Adrenal gland (tissue), 12 donors: ENCODE data around the gene ACSM5. TPM values are rescaled to one million over a fixed set of nuclear protein-coding genes. Genes with fewer than 3 reads are reported as not detected.

ENCODE experiments used
- DNase-seq, 7 donors: peaks; one replicate each; pipeline ENCODE4 v3.0.0-alpha.2; 2019 to 2020
- H3K27ac ChIP-seq, 5 donors: fragments of 200-600 bp; sonication (generic) in 4 of 5; 1 replicate in 3 of 5; 2 replicates in 2 of 5; pipeline versions ENCODE4 v1.5.1 to v1.8.0; 2016 to 2020; ENCODE audit warnings: mild to moderate bottlenecking in 1 of 5
- H3K27me3 ChIP-seq: fragments of 200-600 bp; 2 replicates; pipeline ENCODE4 v1.8.0; 2021
- H3K36me3 ChIP-seq, 2 donors: fragments of 200-600 bp; replicated peaks in 1 of 2; 1 replicate in 1 of 2; 2 replicates in 1 of 2; pipeline versions ENCODE4 v1.5.1 to v1.8.0; 2018 to 2022
- H3K4me1 ChIP-seq, 2 donors: fragments of 200-600 bp; replicated peaks in 1 of 2; 1 replicate in 1 of 2; 2 replicates in 1 of 2; pipeline versions ENCODE4 v1.5.1 to v1.8.0; 2018 to 2021
- H3K4me3 ChIP-seq, 4 donors: fragments of 200-600 bp; sonication (generic) in 3 of 4; one replicate each; pipeline ENCODE4 v1.5.1; 2016 to 2018
- H3K9me3 ChIP-seq, 3 donors: fragments of 200-600 bp; sonication (generic) in 1 of 3; replicated peaks in 1 of 3; 1 replicate in 2 of 3; 2 replicates in 1 of 3; pipeline versions ENCODE4 v1.5.1 to v1.8.0; 2016 to 2021
- POLR2A ChIP-seq, 2 donors: fragments of 450-650 bp; IDR thresholded peaks; one replicate each; pipeline ENCODE4 v1.6.1; 2017; ENCODE audit warnings: antibody characterized with exemption in 2 of 2, mild to moderate bottlenecking in 2 of 2, moderate library complexity in 1 of 2
- WGBS, 4 donors: extraction: QIAGEN DNeasy Blood & Tissue Kit in 2 of 4; methylation state at CpG; one replicate each; pipeline versions ENCODE4 v1.1.5 to v1.1.7; 2013 to 2017; 5-methylcytosine and 5-hydroxymethylcytosine counted together
- intact Hi-C, 2 donors: fragments of 100-400 bp; cut with DNase I; formaldehyde crosslinking; loops; one replicate each; pipeline versions ENCODE4 v1.14.1 to v1.15.0; 2022 to 2023
- polyA plus RNA-seq, 3 donors: library from polyadenylated mRNA; stranded (reverse); fragments of 200-250 nt in 2 of 3; fragments of 350-450 nt in 1 of 3; fragmentation: Illumina TruSeq in 1 of 3; extraction: RNeasy Lipid Tissue Mini Kit (QIAGEN cat#74804) in 1 of 3; gene quantifications; one replicate each; pipeline ENCODE4 v1.2.3, GENCODE V29; 2013 to 2014
- total RNA-seq, 9 donors: library from RNA; depleted of rRNA in 4 of 9; stranded (reverse); fragments of >200 nt in 4 of 9; fragments of 120-200 nt in 1 of 9; fragmentation: NEBNext Ultra II Directional in 1 of 9; extraction: Animal tissue kit (Norgen Biotek cat#: 25700) in 1 of 9; gene quantifications; one replicate each; pipeline versions ENCODE4 v1.1.0 to v1.2.4, GENCODE V29; 2013 to 2023
- TF ChIP-seq, protein P1 (sequence below), 6 experiments: fragments of 450-650 bp in 4 of 6; fragments of 200-600 bp in 2 of 6; sonication (generic) in 1 of 6; IDR thresholded peaks; 1 replicate in 5 of 6; 2 replicates in 1 of 6; pipeline versions ENCODE4 v1.5.1 to v1.8.0; 2016 to 2021; ENCODE audit warnings: antibody characterized with exemption in 6 of 6, mild to moderate bottlenecking in 2 of 6, moderate library complexity in 1 of 6
- donor health status: healthy with polysubstance abuse.
- donor health status: Bipolar disorder and iron deficiency.
- donor health status: DM: yes; HTN: yes; CAD: no.
- donor health status: DM: no; HTN: no; CAD: no.
- donor health status: DM: no; HTN: no; CAD: no.
- donor health status: DM: yes; HTN: yes; CAD: no.

ACSM5 gene
- total and polyA plus RNA-seq, 12 donors: 0.06 to 15.8 (median 6.3) TPM

DNA sequence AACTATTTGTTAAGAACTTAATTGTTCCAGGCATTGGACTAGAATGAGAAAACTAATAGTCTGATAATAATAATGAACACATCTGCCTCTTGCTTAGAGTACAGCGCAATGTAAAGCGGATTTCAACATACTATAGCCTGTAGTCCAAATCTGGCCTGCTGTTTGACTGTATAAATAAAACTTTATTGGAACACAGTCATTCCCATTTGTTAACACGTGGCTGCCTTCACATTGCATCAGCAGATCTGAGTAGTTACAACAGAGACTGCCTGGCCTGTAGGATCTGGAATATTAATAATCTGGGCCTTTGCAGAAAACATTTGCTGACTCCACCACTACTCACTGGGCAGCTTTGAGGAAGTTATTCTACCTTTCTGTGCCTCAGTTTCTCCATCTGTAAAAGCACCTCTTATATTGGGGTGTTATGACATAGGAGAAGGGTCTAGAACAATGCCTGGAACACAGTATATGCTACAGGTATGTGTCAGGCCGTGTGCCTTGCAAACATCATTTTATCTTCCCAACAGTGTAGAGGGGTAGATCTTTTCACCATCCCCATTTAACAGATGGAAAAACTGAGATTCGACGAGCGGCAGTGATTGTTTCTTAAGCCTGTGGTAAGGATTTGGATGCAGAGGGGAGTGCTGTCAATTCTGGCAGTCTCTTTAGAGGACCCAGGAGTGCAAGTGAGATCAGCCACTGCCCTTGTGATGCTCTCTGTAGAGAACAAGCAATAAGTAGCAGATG, 27.0 kb upstream of the ACSM5 start:
- H3K27ac ChIP-seq: no peak overlapping the region
- DNase-seq: no peak
- H3K36me3 ChIP-seq: no peaks in the 10 kb centered on the region
- H3K27me3 ChIP-seq: no peaks in the 10 kb centered on the region
- H3K9me3 ChIP-seq: no peaks in the 10 kb centered on the region
- WGBS, 4 donors: 85 to 87% (median 86%) methylated on average over 7 of the region's 7 CpGs
- intact Hi-C loops: loop anchor here (5.0 kb wide), 1 partner anchor 475 kb away; no protein-coding TSS in a partner anchor
- H3K4me1 ChIP-seq: peaks cover 0 to 5% of the 10 kb centered on the region in 2 donors
- TF ChIP-seq POLR2A (IDR thresholded peaks at IDR 0.05): no peak
- TF ChIP-seq, protein P1, sequence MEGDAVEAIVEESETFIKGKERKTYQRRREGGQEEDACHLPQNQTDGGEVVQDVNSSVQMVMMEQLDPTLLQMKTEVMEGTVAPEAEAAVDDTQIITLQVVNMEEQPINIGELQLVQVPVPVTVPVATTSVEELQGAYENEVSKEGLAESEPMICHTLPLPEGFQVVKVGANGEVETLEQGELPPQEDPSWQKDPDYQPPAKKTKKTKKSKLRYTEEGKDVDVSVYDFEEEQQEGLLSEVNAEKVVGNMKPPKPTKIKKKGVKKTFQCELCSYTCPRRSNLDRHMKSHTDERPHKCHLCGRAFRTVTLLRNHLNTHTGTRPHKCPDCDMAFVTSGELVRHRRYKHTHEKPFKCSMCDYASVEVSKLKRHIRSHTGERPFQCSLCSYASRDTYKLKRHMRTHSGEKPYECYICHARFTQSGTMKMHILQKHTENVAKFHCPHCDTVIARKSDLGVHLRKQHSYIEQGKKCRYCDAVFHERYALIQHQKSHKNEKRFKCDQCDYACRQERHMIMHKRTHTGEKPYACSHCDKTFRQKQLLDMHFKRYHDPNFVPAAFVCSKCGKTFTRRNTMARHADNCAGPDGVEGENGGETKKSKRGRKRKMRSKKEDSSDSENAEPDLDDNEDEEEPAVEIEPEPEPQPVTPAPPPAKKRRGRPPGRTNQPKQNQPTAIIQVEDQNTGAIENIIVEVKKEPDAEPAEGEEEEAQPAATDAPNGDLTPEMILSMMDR (IDR thresholded peaks at IDR 0.05): no peak
- H3K4me3 ChIP-seq: no peak overlapping the region

DNA sequence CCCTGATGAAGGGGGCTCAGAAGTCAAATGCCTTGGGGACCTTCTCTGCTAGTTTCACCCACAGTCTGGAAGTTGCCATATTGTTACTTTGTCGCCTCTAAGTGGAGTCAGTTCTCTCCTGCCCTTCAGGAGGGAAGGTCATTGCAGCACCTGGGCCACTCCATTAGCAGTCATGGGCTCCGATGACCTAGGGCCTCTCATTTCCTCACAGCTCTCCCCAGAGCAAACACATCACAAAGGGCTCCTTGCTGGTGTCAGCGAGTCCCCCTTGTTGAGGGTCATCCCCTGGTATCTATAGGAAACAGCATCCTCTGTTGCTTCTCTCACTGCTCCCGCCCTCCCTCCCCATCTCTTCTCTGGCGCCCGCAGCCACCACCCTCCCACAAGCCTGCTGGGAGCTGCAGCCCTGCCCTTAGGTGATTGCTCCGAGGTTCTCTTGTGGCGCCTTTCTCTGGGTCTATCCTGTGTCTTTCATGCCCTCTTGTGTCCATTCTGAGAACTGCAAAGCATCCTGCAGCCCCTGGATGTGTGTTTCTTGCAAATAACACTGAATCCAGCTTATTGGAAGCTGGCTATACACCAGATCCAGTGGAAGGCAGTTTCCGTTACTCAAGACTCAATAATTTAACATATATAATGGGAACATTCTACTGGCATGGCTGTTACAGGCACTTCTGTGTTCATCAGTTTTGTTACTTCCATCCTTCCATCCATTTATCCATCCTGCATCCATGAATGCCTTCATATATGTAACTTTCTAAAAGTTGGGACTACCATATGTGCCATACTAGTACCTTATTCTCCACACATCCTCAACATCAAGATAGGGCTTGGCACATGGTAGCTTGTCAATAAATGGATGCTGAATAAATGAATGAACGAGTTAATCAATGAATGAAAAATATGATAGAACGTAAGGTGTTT, 26.0 kb upstream of the ACSM5 start:
- intact Hi-C loops: loop anchor here (5.0 kb wide), 1 partner anchor 476 kb away; no protein-coding TSS in a partner anchor
- peak; percentile 49 to 84 (median 60) for DNase-seq
- Histone ChIP-seq H3K4me3 (no peak overlapping the region), H3K4me1 (peaks cover 0 to 5% of the 10 kb centered on the region in 2 donors), H3K27ac (no peak overlapping the region), H3K36me3 (no peaks in the 10 kb centered on the region), H3K9me3 (no peaks in the 10 kb centered on the region), H3K27me3 (no peaks in the 10 kb centered on the region)
- TF ChIP-seq, protein P1 (IDR thresholded peaks at IDR 0.05): peak; percentile 68 to 78 (median 75)
- TF ChIP-seq POLR2A (IDR thresholded peaks at IDR 0.05): no peak
- WGBS, 4 donors: 28 to 34% (median 30%) methylated on average over 11 of the region's 11 CpGs

GRCh38 chr16:20385844-20386832, 23.2 kb upstream of the ACSM5 start:
- Histone ChIP-seq H3K4me1 (peaks cover 0 to 5% of the 10 kb centered on the region in 2 donors), H3K9me3 (no peaks in the 10 kb centered on the region), H3K27me3 (no peaks in the 10 kb centered on the region), H3K4me3 (no peak overlapping the region), H3K27ac (no peak overlapping the region), H3K36me3 (no peaks in the 10 kb centered on the region)
- DNase-seq: peak; percentile 38 to 84 (median 60)
- intact Hi-C loops: no loop called here
- TF ChIP-seq, protein P1 (IDR thresholded peaks at IDR 0.05): peak; percentile 51 to 88 (median 66)
- no peak for TF ChIP-seq POLR2A (IDR thresholded peaks at IDR 0.05)
- WGBS, 4 donors: 26 to 39% (median 28%) methylated on average over 22 to 30 of the region's 30 CpGs
